Right lobe of liver (tissue), 4 donors: ENCODE measurements around the gene SUGCT.
"Not testable (repeated sequence)": the region's sequence is repeated elsewhere in the genome, so short reads cannot be mapped to it uniquely, and the experiment has no call there.

Experiments
- CTCF ChIP-seq, 4 donors: fragments of 200-600 bp in 3 of 4; fragments of 450-650 bp in 1 of 4; IDR thresholded peaks; one replicate each; pipeline versions ENCODE4 v1.5.1 to v1.8.0; 2016 to 2022; ENCODE audit warnings: antibody characterized with exemption in 4 of 4, mild to moderate bottlenecking in 2 of 4
- POLR2A ChIP-seq: fragments of 450-650 bp; IDR thresholded peaks from one replicate; pipeline ENCODE4 v1.6.1; 2017; ENCODE audit warnings: antibody characterized with exemption, mild to moderate bottlenecking
- donor health status: DM: no; HTN: no; CAD: no.
- donor health status: DM: no; HTN: no; CAD: no.
- donor health status: DM: no; HTN: yes; CAD: no.

GRCh38 chr7:40414704-40415103 lies 279.9 kb downstream of the SUGCT start:
- not testable (repeated sequence) for TF ChIP-seq CTCF (IDR thresholded peaks at IDR 0.05); POLR2A
